HUES6 (cell line): ENCODE data around the gene TM4SF20.

Experiments used
- H3K27ac ChIP-seq: 2 replicates; pipeline ENCODE4 v1.7.0; 2013; ENCODE audit warnings: low read depth, mild to moderate bottlenecking, low read length, inconsistent platforms
- H3K27me3 ChIP-seq: 2 replicates; pipeline ENCODE4 v1.6.1; 2013; ENCODE audit warnings: low read length; ENCODE audit not compliant: control insufficient read depth, insufficient read depth
- H3K36me3 ChIP-seq: 2 replicates; pipeline ENCODE4 v1.6.1; 2013; ENCODE audit warnings: low read length; ENCODE audit not compliant: control insufficient read depth, insufficient read depth
- H3K4me1 ChIP-seq: 2 replicates; pipeline ENCODE4 v1.6.1; 2013; ENCODE audit warnings: low read length; ENCODE audit not compliant: control insufficient read depth, insufficient read depth
- H3K4me3 ChIP-seq: 2 replicates; pipeline ENCODE4 v1.5.1; 2013; ENCODE audit warnings: low read depth, low read length
- H3K9ac ChIP-seq: one replicate; pipeline ENCODE4 v1.6.1; 2013; ENCODE audit warnings: mild to moderate bottlenecking, low read length
- H3K9me3 ChIP-seq: 2 replicates; pipeline ENCODE4 v1.6.1; 2013; ENCODE audit warnings: low read depth, low read length; ENCODE audit not compliant: control insufficient read depth, insufficient read depth

The TM4SF20 gene

DNA sequence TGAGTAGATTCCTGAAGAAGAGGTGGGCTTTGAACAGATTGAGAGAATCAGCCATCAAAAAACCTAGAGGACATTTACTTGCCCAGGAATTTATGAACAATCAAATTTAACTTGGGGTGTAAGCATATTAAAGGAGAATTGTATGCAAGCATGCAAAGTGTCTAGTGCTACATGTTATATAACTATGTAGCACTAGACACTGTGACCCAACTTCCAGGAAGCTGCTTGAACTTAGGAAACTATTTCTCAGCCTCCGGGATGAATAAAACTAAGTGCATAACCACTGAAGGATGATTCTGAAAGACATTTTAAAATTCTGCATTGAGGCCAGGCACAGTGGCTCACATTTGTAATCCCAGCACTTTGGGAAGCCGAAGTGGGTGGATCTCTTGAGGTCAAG lies 41.7 kb downstream of the TM4SF20 start:
- H3K27ac ChIP-seq, result no peak overlapping the region
- H3K4me1 ChIP-seq, result no peaks in the 10 kb centered on the region
- no peak overlapping the region for H3K4me3 ChIP-seq
- peaks cover 74% of the 10 kb centered on the region for H3K36me3 ChIP-seq
- H3K27me3 ChIP-seq, result no peaks in the 10 kb centered on the region
- H3K9me3 ChIP-seq, result no peaks in the 10 kb centered on the region
- no peak overlapping the region for H3K9ac ChIP-seq

DNA sequence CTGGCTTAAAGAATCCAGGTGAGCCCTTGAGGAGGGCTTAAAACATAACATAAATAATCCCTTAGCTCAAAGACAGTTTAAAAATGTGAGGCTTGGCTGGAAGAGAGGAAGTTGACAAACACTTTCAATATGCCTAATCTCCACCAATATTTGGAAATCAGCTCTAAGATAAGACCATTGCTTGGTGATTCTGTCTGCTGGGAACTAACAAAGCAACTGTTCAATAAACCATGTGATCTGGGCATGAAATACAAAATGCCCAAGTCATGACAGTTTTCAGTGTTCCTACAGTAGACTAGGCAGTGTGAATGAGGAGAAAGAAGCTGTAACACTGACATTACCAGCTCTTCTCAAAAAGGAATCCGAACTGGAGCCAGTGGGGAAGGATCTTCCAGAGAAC lies 43.4 kb downstream of the TM4SF20 start:
- Histone ChIP-seq H3K27ac (no peak overlapping the region), H3K9ac (no peak overlapping the region), H3K36me3 (peaks cover 72% of the 10 kb centered on the region), H3K27me3 (no peaks in the 10 kb centered on the region), H3K4me1 (no peaks in the 10 kb centered on the region), H3K9me3 (no peaks in the 10 kb centered on the region), H3K4me3 (no peak overlapping the region)

DNA sequence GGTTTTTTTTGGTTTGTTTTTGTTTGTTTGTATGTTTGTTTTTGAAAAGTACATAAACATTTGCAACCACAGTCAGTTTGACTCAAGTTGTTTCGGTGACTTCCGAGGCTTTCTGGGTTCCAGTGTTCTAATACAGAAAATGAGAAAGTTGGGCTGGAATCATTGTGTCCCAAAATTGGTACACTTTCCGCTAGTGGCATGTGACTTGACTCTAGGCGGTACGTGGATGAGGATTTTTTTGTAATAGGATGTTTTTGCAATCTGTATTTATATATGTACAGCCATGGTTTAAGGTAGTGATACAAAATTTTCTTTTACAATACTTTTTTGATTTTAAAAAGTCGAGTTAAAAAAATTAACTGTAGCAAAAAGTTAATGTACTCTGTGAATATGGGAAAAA lies 52.3 kb downstream of the TM4SF20 start:
- peaks cover 11% of the 10 kb centered on the region for H3K36me3 ChIP-seq
- H3K4me3 ChIP-seq, result peak overlapping the region; percentile 89
- peaks cover 26% of the 10 kb centered on the region for H3K4me1 ChIP-seq
- no peak overlapping the region for H3K9ac ChIP-seq
- H3K27me3 ChIP-seq, result no peaks in the 10 kb centered on the region
- H3K9me3 ChIP-seq, result peaks cover 15% of the 10 kb centered on the region
- no peak overlapping the region for H3K27ac ChIP-seq

GRCh38 chr2:227325839-227326195 lies 53.3 kb downstream of the TM4SF20 start:
- Histone ChIP-seq H3K9me3 (peaks cover 20% of the 10 kb centered on the region), H3K4me3 (peak overlapping the region; percentile 89), H3K36me3 (peaks cover 5% of the 10 kb centered on the region; the same call in 1 of the 2 replicates), H3K9ac (peak overlapping the region; percentile 84), H3K4me1 (peaks cover 26% of the 10 kb centered on the region), H3K27ac (peak overlapping the region; percentile 76; the same call in 1 of the 2 replicates), H3K27me3 (no peaks in the 10 kb centered on the region)

- H3K27ac ChIP-seq, result peak within 1 kb of the TSS; percentile 76
- H3K36me3 ChIP-seq, result no peaks in the 10 kb centered on the region
- peak within 1 kb of the TSS; percentile 89 for H3K4me3 ChIP-seq
- peaks cover 26% of the 10 kb centered on the region for H3K4me1 ChIP-seq
- peak within 1 kb of the TSS; percentile 84 for H3K9ac ChIP-seq
- H3K9me3 ChIP-seq, result peaks cover 26% of the 10 kb centered on the region
- H3K27me3 ChIP-seq, result no peaks in the 10 kb centered on the region
Observed at GRCh38 chr2:227324995-227325838, 53.9 kb downstream of the TM4SF20 start, which contains the start of gene MFF. Gene MFF, plus strand, starts transcription at chr2:227325251. Its CDS starts 5,415 bp downstream, at chr2:227330666.

GRCh38 chr2:227324642-227324994 lies 54.5 kb downstream of the TM4SF20 start:
- Histone ChIP-seq H3K27me3 (no peaks in the 10 kb centered on the region), H3K27ac (peak overlapping the region; percentile 76), H3K9me3 (peaks cover 27% of the 10 kb centered on the region)

GRCh38 chr2:227323818-227324217 lies 55.3 kb downstream of the TM4SF20 start:
- Histone ChIP-seq H3K27ac (no peak overlapping the region), H3K4me1 (peaks cover 17% of the 10 kb centered on the region), H3K36me3 (no peaks in the 10 kb centered on the region), H3K4me3 (peak overlapping the region; percentile 89; the same call in 1 of the 2 replicates), H3K9ac (no peak overlapping the region), H3K9me3 (peaks cover 29% of the 10 kb centered on the region), H3K27me3 (no peaks in the 10 kb centered on the region)

More at GRCh38 chr2:227324642-227324994, 54.5 kb downstream of the TM4SF20 start:
- H3K4me1 ChIP-seq, result peaks cover 25% of the 10 kb centered on the region
- no peaks in the 10 kb centered on the region for H3K36me3 ChIP-seq
- H3K9ac ChIP-seq, result peak overlapping the region; percentile 84
- peak overlapping the region; percentile 89 for H3K4me3 ChIP-seq

DNA sequence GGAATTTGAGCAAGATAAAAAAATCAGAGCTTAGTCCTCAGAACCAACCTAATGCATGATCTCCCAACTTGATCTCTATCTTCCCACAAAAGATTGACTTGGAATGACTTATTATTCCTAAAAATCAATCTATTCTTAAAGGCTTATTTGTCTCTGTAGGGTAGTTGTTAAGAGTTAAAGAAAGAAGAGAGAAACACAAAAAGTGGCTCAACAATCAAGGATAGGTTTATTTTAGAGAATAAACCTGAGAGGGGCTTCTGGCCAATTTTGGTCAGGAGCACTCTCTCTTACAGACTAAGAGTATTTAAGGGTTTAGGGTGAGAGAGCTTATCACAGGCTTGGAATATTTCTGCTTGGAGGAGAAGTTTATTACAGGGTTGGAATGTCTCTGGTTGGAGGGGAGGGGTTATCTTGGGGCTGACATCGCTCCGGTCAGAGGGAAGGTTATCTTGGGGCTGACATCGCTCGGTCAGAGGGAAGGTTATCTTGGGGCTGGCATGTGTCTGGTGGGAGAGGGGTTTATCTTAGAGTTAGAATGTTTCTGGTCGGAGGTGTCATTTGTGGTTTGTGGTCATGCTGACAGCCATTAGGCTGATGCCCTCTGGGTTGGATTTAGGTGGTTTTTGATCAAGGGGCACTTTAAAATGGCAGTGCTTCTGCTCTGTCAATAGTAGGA lies 56.4 kb downstream of the TM4SF20 start:
- H3K9me3 ChIP-seq, result peaks cover 33% of the 10 kb centered on the region
- no peak overlapping the region for H3K4me3 ChIP-seq
- H3K27me3 ChIP-seq, result no peaks in the 10 kb centered on the region
- no peak overlapping the region for H3K9ac ChIP-seq
- peaks cover 14% of the 10 kb centered on the region; the same call in 1 of the 2 replicates for H3K4me1 ChIP-seq
- H3K27ac ChIP-seq, result no peak overlapping the region
- H3K36me3 ChIP-seq, result no peaks in the 10 kb centered on the region

GRCh38 chr2:227320305-227321094 lies 58.6 kb downstream of the TM4SF20 start:
- Histone ChIP-seq H3K9ac (no peak overlapping the region), H3K27me3 (no peaks in the 10 kb centered on the region), H3K36me3 (no peaks in the 10 kb centered on the region), H3K4me1 (peaks cover 5% of the 10 kb centered on the region; the same call in 1 of the 2 replicates), H3K4me3 (no peak overlapping the region), H3K9me3 (peaks cover 35% of the 10 kb centered on the region), H3K27ac (no peak overlapping the region)

DNA sequence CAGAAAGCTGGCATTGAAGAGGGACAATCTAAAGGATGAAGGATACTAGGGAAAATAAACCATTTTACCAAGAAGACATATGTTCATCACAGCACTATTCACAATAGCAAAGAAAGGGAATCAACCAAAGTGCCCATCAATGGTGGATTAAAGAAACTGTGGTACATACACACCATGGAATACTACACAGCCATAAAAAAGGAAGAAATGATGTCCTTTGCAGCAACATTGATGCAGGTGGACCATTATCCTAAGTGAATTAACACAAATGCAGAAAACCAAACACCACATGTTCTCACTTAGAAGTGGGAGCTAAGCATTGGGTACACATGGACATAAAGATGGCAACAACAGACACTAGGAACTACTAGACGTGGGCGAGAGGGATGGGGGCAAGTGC lies 61.3 kb downstream of the TM4SF20 start:
- H3K9me3 ChIP-seq, result peaks cover 31% of the 10 kb centered on the region
- no peak overlapping the region for H3K4me3 ChIP-seq
- no peaks in the 10 kb centered on the region for H3K36me3 ChIP-seq
- H3K9ac ChIP-seq, result no peak overlapping the region
- H3K4me1 ChIP-seq, result no peaks in the 10 kb centered on the region
- no peaks in the 10 kb centered on the region for H3K27me3 ChIP-seq
- no peak overlapping the region for H3K27ac ChIP-seq
